Posterior vena cava (tissue), 2 donors: ENCODE measurements around the gene DUSP16. TPM values are rescaled to one million over a fixed set of nuclear protein-coding genes. Genes with fewer than 3 reads are reported as not detected.
"Not testable (repeated sequence)": the region's sequence is repeated elsewhere in the genome, so short reads cannot be mapped to it uniquely, and the experiment has no call there.

ENCODE experiments used
- DNase-seq: peaks from one replicate; pipeline ENCODE4 v3.0.0-alpha.2; 2020; ENCODE audit warnings: low spot score
- intact Hi-C, 2 donors: fragments of 100-400 bp; cut with DNase I; formaldehyde crosslinking; loops; one replicate each; pipeline versions ENCODE4 v1.14.1 to v1.14.2; 2022 to 2023
- long read RNA-seq, 2 donors: library from polyadenylated mRNA; unstranded; transcript quantifications; one replicate each; pipeline ENCODE4 v2.0.0, GENCODE V29; 2020 to 2021
- total RNA-seq, 2 donors: library from RNA; stranded (reverse); fragmentation: NEBNext Ultra II Directional; extraction: Animal tissue kit (Norgen Biotek cat#: 25700); gene quantifications; one replicate each; pipeline ENCODE4 v1.2.1, GENCODE V29; 2021
- donor health status: DM: yes; HTN: yes; CAD: no.
- donor health status: DM: yes; HTN: yes; CAD: no.

The DUSP16 gene, protein sequence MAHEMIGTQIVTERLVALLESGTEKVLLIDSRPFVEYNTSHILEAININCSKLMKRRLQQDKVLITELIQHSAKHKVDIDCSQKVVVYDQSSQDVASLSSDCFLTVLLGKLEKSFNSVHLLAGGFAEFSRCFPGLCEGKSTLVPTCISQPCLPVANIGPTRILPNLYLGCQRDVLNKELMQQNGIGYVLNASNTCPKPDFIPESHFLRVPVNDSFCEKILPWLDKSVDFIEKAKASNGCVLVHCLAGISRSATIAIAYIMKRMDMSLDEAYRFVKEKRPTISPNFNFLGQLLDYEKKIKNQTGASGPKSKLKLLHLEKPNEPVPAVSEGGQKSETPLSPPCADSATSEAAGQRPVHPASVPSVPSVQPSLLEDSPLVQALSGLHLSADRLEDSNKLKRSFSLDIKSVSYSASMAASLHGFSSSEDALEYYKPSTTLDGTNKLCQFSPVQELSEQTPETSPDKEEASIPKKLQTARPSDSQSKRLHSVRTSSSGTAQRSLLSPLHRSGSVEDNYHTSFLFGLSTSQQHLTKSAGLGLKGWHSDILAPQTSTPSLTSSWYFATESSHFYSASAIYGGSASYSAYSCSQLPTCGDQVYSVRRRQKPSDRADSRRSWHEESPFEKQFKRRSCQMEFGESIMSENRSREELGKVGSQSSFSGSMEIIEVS
- 10 to 100 TPM; 14.8 to 19.5 TPM for total RNA-seq
- long read RNA-seq, donor 1, partial matches to known transcripts = 0 of 8 reads
- long read RNA-seq, donor 1, other reads (novel, unspliced or antisense) = 8 of 8 reads
- long read RNA-seq, donor 2, partial matches to known transcripts = 0 of 6 reads
- long read RNA-seq, donor 2, other reads (novel, unspliced or antisense) = 6 of 6 reads

DNA sequence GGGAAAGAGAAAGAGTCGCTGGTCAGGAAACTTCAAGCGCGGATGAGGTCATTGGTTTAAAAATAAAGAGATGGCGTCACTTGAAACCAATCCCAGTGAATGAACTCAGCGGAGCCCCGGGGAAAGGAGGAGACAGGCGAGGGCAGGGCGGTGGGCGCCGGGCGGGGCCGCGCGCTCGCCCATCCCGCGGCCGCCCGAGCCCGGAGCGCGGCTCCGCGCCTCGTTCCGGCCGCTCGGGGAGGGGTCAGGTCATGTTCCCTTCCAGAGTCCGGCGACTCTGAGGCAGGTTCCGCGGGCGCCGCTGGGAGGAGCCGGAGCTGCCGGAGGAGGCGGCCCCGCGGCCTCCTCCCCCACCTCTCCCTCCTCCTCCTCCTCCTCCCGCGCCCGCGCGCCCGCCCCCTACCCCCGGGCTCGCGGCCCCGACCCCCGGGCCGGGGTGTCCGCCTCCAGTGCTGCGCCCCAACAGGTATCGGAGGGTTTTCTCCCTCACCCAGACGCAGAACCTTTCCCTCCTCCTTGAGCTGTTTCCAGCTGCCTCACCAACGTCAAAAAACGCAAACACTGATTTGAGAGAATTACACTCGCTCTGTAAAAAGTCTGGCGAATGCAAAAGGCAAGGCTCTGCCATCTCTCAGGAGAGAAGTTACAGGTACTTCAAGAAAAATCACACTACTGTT is at the start of gene DUSP16:
Gene DUSP16 (minus strand): TSS at position 279 of the 677 bp plus-strand sequence. CDS start 41,765 bp downstream, outside the sequence.
- intact Hi-C loops = loop anchor here (10.0 kb wide), 1 partner anchor 188 kb away; no protein-coding TSS in a partner anchor

DNA sequence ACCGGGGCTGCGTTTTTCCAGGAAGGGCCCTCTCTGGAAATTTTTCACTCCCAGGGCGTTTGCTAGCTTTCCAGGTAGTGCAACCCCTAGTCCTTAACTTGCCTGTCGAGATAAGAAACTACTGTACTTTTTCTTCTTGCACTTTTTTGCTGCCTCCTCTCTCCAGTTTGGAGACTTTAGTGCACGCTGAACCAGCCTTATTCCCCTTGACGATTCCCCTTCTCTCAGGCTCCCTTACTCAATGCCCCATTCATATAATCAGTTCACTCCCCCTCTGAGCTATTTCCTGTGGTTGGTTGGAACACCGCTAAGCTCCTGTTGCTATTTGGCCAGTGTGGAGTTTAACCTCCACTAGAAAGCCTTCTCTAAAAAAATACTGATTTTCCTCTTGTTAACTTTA is 49.7 kb upstream of the DUSP16 start:
- no peak for DNase-seq
- intact Hi-C loops = no loop called here

More for the DNA sequence above, at the start of gene DUSP16:
- DNase-seq = peak; percentile 96

DNA sequence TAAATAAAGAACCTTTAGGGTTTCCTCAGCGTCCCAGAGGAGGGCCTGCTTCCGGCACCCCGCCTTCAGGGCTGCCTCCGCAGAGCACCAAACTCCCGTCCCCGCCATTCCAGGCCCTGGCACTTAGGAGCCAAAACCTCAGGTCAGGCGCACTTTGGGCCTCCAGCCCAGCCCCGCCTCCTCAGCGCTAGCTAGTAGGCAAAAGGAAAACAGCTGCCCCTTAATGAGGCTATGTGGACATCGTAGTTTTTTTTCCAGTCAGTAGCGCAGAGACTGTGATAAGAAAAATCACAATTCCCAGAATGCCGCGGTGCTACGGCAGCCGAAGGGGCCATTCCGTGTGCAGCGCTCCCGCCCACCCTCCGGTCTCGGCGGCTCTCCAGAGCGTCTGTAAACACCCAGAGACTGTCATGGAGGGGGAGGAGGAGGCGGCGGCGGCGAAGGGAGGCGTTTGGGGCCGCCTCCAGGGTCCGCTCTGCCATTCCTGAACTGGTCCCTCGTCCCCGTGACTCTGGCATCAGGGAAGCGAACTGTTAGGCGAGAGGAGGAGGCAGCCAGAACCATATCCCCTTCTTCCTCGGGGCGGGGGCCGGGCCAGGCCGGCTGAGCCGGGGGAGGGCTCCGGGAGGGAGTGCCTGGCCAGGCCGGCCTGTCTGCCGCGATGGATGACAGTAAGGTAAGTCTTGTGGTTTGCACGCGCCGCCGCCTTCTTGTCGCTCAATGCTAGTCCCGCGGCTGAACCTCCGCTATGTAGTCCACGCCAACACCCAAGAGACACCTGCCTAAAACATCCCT is 49.0 kb upstream of the DUSP16 start, which contains the start of gene CREBL2:
Gene CREBL2 (plus strand): TSS at position 365 of the 795 bp plus-strand sequence. CDS start 297 bp downstream, at position 662.
- intact Hi-C loops = no loop called here
- DNase-seq = peak; percentile 98

DNA sequence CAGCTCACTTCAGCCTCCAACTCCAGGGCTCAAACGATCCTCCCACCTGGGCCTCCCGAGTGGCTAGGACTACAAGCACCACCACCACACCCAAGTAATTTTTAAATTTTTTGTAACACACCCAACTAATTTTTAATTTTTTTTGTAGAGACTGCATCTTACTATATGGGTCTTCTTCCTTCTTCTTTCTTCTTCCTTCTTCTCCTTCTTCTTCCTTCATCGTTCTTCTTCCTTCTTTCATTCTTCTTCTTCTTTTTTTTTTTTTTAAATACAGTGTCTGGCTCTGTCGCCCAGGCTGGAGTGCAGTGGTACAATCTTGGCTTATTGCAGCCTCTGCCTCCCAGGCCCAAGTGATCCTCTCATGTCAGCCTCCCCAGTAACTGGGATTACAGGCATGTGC is 48.0 kb upstream of the DUSP16 start:
- no peak for DNase-seq
- intact Hi-C loops = no loop called here

DNA sequence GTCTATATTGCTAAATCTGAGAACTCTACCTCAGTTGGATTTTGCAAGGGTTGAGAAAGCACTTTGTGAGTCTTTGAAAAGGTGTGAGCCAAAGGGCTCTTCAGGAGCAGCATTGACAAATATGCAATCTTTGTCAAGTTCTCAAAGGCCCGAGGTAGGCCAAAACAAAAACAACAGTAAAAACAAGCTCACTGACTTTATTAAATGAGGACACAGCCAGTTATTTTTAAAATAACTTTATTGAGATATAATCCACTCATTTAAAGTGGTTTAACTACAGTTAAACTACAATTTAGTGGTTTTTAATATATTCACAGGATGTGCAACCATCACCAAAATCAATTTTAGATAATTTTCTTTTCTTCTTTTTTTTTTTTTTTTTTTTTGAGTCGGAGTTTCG is 47.0 kb upstream of the DUSP16 start:
- intact Hi-C loops = no loop called here
- no peak for DNase-seq

DNA sequence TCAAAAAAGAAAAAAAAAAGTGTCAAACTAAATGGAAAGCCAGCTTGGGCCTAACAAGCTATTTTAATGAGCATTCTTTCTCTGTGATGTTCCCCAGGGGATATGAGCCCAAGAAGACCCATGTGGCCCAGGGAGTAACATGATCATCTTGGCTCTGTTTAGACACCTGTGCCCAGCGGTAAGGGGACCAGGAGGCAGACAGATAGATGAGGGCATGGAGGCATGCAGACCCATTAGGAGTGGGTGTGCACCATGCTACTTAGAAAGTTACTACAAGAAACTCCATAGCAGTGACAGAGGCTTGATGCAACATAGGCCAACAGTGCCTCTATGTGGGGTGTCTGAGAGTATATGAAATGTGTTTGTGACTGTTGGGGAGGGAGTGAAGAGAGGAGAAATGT is 45.9 kb upstream of the DUSP16 start:
- DNase-seq = no peak
- intact Hi-C loops = no loop called here

DNA sequence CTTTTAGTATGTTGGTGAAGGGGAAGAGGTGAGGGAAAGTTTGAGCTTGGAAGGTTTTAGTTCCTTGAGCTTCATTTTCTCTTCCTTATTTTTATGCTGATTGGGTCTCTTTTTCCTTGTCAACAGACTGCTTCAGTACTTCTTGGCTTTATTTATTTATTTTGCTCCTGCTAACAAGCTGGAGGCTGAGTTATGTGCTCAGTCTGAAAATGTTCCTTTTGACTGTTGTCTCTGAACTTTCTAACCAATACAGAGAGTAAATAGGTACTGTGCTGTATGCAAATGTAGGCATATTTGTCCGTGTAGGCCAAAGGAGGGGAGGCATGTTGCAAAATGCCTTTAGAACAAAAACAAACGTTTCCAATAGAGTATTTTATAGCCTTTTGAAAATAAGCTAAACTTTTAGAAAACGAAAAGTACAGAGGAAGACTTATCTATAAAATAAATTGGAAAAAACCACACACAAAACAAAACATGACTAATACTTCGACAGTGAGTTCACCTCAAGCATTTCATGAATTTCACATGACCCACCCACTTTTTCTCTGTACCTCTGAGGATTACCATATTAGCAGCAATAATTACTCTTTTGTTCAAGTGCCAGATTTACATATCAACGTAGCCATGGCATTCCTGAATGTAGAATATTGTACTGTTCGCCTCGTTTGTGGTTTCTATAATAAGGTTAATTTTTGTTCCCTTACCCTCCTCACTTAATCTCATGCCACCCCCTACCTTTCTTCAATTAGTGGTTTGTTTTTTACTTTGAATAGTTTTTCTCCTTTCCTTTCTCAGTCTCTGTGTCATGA is 44.3 kb upstream of the DUSP16 start:
- no peak for DNase-seq
- intact Hi-C loops = no loop called here

DNA sequence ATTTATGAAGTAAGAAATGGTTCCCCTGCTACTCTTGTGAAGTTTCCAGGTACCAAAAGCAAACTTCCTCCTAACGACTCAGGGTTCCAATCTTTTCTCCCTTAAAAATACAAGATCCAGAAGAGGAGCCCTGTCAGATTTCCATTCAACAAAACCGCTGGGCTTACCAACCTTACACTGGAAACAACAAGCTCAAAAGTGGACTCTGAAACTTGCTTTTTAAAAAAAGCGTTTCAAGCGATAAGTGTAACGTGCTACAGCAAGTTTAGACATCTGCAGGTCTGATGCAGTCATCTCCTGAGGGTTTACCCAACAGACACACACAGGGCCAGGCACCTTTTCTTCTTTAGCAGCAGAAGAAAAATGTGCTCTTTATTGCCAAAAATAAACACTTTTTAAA is 42.1 kb upstream of the DUSP16 start:
- intact Hi-C loops = no loop called here
- DNase-seq = no peak

DNA sequence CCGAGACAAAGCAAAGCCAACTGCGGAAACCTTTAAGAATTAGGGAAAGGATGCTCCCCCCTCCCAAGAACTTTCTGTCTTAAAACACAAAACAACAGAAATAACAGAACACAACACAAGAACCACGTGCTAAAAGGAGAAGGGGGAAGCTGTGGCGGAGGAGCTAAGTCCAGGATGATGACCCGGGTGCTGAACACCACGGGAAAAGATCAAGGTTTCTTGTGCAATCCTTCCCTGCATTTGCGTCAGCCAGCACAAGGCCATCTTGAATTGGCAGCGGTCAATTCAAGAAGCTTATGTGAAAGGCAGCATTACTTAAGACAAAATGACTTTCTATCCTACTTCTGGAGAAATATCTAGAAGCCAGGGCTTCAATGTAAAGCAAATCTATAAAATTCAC is 38.0 kb upstream of the DUSP16 start:
- no peak for DNase-seq
- intact Hi-C loops = no loop called here

DNA sequence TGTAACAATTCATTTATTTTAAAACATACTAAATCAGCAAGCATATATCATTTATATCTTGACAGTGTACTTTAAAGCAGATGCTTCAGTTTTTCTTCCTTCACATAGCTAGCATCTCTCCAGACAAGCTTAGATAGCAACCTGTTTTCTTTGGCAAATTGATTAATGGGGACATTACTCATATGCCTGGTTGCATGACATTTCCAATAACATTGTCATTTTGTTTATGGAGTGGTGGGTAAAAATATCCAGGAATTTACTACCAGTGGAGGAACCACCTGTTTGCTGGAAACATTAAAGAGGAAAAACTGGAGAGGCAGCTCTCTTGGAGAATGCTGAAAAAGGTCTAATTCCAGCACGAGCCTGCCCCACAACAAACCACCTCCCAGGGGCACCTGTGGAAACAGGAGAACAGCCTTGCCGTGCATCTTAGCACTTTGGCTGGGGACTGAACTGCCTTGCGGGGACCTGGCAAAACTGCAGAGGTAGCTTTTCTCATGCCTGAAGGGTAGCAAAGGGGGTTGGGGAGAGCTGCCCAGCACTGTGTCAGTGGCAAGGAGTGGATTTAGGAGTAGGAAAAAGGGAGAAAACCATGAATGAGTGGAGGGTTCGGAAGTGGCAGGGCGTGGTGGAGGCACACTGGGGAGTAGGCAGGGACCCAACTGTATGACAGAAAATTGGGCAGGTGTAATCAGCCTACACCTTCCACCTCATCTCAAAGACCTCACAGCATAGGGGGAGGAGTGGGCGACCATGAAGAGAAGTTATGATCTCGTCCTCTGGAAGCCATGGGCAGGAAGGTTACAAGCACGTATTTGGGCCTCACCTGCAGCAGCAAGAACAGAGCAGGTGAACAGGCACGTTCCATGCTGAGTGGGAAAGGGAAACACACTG is 37.3 kb upstream of the DUSP16 start:
- intact Hi-C loops = no loop called here

DNA sequence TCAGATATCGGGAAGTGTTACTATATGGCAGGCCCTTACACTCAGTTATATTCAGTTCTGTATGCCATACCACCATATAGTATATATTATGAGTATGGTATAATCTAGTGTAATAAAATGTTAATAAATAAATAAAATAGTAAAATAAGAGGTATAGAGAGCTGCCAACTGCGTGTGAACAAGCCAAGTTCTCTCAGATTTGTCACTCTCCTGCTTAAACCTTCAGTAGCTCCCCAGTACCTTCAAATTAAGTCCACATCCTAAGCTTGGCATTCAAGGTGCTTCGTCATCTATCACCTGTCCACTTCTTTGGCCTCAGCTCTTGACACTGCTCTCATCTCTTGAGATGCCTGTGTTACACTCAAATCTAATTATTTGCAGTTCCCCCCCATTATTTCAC is 36.2 kb upstream of the DUSP16 start:
- intact Hi-C loops = no loop called here
- DNase-seq = no peak

More for the DNA sequence above, 37.3 kb upstream of the DUSP16 start:
- no peak for DNase-seq

DNA sequence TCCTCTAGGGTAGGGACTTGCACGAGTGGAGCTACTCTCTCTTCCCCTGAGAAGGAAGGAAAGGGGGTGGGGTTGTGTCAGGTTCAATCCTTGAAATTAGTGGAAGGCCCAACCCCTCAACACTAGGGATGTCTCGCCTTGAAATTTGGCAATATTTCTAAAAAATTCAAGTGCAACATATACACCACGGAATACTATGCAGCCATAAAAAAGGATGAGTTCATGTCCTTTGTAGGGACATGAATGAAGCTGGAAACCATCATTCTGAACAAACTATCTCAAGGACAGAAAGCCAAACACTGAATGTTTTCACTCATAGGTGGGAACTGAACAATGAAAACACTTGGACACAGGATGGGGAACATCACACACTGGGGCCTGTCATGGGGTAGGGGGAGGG is 33.9 kb upstream of the DUSP16 start:
- intact Hi-C loops, DNase-seq: not testable (repeated sequence)

DNA sequence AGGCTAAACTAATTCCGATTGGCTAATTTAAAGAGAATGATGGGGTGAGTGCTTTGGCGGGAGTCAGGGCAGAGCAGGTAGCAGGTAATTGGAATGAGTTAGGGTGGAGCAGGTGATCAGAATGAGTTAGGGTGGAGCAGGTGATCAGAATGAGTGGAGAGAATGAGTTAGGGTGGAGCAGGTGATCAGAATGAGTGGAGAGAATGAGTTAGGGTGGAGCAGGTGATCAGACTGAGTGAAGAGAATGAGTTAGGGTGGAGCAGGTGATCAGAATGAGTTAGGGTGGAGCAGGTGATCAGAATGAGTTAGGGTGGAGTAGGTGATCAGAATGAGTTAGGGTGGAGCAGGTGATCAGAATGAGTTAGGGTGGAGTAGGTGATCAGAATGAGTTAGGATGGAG is 33.3 kb upstream of the DUSP16 start:
- DNase-seq, intact Hi-C loops: not testable (repeated sequence)

DNA sequence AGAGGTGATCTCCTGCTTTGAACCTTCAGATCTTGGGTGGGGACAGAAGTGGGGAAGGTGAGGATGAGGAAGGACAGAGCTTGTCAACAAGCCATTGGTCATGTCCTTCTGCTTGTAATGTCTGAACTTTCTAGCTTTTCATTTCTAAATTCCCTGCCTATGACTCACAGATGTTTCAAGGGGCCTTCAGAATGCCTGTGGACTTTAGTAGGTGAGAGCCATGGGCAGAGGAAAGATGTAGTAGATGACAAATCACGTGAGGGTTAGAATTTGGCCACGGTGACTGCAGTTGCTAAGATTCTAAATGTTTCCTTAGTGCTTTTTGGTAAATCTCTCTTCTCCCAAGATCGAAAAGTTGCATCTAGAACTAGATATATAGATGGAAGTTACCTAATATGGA is 30.3 kb upstream of the DUSP16 start:
- DNase-seq = no peak
- intact Hi-C loops = no loop called here

DNA sequence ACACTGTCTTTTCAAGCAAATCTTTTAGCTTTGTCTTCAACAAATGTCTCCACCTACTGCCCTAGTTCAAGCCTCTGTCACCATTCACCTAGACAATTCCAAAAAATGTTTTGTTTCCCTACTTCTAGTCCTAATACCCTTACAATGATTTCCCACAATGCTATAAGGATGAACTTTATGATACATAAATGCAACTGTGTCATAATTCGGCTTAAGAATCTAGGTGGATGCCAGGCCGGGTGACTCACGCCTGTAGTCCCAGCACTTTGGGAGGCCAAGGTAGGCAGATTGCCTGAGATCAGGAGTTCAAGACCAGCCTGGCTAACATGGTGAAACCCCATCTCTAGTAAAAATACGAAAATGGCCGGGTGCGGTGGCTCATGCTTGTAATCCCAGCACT is 28.3 kb upstream of the DUSP16 start:
- intact Hi-C loops = no loop called here
- no peak for DNase-seq

DNA sequence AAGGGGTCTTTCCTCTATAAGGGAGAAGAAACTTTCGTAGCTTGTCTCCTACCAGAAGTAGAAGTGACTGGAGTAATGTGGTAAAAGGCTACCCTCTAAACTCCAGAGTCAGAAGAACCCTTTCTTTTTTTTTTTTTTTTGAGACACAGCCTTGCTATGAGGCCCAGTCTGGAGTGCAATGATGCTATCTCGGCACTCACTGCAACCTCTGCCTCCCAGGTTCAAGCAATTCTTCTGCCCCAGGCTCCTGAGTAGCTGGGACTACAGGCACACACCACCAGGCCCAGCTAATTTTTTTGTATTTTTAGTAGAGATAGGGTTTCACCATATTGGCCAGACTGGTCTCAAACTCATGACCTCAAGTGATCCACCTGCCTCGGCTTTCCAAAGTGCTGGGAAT is 25.8 kb upstream of the DUSP16 start:
- intact Hi-C loops, DNase-seq: not testable (repeated sequence)

DNA sequence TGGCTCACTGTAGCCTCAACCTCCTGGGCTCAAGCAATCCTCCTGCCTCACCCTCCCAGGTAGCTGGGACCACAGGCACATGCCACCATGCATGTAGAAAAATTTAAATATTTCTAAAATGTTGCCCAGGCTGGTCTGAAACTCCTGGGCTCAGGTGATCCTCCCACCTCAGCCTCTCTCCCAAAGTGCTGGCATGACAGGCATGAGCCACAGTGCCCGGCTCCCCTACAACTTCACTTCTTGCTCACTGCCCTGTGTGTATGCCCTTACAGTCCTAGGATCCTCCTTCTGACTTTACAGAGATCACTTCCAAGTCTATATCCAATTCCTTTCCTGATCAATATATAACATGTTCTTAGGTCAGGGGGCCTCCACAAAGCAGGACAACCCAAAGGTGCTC is 25.2 kb upstream of the DUSP16 start:
- DNase-seq = no peak
- intact Hi-C loops = no loop called here
